ENCODE data around the gene SPOP.

Gene SPOP

DNA sequence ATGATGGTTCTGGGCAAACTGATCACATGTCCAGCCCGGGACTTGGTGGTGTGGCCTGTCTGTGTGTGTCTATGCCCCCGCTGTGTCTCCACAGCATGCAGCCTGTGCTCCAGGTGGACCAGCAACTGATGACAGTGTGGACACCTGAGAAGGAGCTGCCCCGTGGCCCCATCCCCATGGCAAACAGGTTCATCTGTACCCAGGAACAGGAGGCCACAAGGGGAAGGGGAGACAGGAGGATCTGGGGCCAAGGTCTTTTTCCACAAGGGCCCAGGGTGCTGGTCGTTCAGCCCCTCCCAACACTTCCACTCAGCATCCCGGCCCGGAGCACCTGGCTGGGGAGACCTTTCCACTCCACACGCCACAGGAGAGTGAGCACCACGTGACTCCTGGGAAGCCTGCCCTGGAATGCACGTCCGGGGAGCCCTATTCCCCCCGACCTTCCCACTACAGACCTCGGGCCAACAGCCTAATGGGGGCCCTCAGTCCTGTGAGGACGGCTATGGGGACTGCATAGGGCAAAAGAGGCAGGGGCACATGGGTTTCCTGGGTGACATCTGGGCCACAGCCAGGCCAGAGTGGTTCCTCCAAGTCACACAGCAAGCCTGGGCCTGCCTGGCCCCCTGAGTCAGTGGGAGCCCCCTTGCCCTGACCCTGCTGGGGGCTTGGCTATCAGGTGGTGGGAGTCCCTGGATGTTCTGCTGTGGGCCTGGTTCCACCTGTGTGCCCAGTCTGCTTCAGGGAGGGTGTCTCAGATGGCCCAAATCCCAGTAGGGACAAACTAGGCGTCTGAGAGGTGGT is 123.0 kb downstream of the SPOP start:
- Histone ChIP-seq H4K20me1 (ENCODE audit: insufficient read depth, low read length) (no peaks in the 10 kb centered on the region), H3K27me3 (ENCODE audit: insufficient read depth, low read length, poor library complexity) (no peaks in the 10 kb centered on the region), H3K4me2 (ENCODE audit: insufficient read depth, low read length) (no peak overlapping the region), H3K4me3 (ENCODE audit: low read depth in 1 of 2, low read length in 2 of 2) (no peak overlapping the region), H3K9ac (ENCODE audit: low read depth, low read length) (no peak overlapping the region), H3K27ac (ENCODE audit: low read length) (no peak overlapping the region), H3K36me3 (ENCODE audit: insufficient read depth, low read length) (no peaks in the 10 kb centered on the region), H3K79me2 (ENCODE audit: insufficient read depth, low read length) (no peaks in the 10 kb centered on the region), H3K9me3 (ENCODE audit: insufficient read depth, low read length, severe bottlenecking) (no peaks in the 10 kb centered on the region), H3K4me1 (ENCODE audit: insufficient read depth, low read length) (peaks cover 7% of the 10 kb centered on the region), H2AFZ (ENCODE audit: low read depth, low read length) (no peak overlapping the region)
- ATAC-seq (ENCODE audit: insufficient read depth, low read depth), result no peak
- TF ChIP-seq EZH2 (IDR thresholded peaks at IDR 0.05; ENCODE audit: borderline replicate concordance, low read depth, low read length, severe bottlenecking), result no peak
- TF ChIP-seq, protein P1, sequence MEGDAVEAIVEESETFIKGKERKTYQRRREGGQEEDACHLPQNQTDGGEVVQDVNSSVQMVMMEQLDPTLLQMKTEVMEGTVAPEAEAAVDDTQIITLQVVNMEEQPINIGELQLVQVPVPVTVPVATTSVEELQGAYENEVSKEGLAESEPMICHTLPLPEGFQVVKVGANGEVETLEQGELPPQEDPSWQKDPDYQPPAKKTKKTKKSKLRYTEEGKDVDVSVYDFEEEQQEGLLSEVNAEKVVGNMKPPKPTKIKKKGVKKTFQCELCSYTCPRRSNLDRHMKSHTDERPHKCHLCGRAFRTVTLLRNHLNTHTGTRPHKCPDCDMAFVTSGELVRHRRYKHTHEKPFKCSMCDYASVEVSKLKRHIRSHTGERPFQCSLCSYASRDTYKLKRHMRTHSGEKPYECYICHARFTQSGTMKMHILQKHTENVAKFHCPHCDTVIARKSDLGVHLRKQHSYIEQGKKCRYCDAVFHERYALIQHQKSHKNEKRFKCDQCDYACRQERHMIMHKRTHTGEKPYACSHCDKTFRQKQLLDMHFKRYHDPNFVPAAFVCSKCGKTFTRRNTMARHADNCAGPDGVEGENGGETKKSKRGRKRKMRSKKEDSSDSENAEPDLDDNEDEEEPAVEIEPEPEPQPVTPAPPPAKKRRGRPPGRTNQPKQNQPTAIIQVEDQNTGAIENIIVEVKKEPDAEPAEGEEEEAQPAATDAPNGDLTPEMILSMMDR (IDR thresholded peaks at IDR 0.05; ENCODE audit: borderline replicate concordance, extremely low read depth, low read length, poor library complexity, severe bottlenecking), result no peak
- no peak for DNase-seq

DNA sequence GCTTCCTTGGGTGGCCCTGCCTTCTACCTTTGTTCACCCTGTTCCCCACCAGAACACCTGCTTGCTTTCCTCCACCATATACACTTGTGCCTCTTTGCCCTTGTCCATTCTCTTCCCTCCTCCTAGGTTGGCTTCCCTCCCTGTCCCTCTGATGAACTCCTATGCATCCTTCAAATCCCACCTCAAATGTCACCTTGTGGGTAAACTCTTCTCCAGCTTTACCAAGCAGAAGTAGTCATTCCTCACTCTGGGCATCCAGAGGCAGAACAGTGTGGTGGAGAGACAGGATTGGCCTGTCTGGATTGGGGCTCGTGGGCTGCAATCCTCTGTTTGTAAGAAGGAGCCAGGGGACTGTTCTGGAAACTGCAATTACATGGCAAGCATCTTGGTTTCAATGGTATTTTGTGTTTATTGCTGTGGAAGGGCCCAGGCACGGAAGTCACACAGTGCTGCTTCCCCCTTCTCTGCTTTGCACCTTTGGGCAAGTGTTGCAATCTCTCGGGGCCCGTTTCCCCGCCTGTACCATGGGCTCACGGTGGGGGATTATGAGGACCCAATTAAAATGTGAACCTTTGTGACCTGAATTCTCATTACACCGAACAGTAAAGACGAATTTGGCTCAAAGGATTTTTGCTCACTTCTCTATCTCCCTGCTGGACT is 124.1 kb downstream of the SPOP start:
- H3K36me3 ChIP-seq (ENCODE audit: insufficient read depth, low read length), result no peaks in the 10 kb centered on the region
- H3K9ac ChIP-seq (ENCODE audit: low read depth, low read length), result no peak overlapping the region
- DNase-seq, result no peak
- no peaks in the 10 kb centered on the region for H3K27me3 ChIP-seq (ENCODE audit: insufficient read depth, low read length, poor library complexity)
- peaks cover 7% of the 10 kb centered on the region for H3K4me1 ChIP-seq (ENCODE audit: insufficient read depth, low read length)
- TF ChIP-seq, protein P1 (IDR thresholded peaks at IDR 0.05; ENCODE audit: borderline replicate concordance, extremely low read depth, low read length, poor library complexity, severe bottlenecking), result no peak
- TF ChIP-seq EZH2 (IDR thresholded peaks at IDR 0.05; ENCODE audit: borderline replicate concordance, low read depth, low read length, severe bottlenecking), result no peak
- no peaks in the 10 kb centered on the region for H3K9me3 ChIP-seq (ENCODE audit: insufficient read depth, low read length, severe bottlenecking)
- H3K27ac ChIP-seq (ENCODE audit: low read length), result no peak overlapping the region
- no peaks in the 10 kb centered on the region for H4K20me1 ChIP-seq (ENCODE audit: insufficient read depth, low read length)
- no peaks in the 10 kb centered on the region for H3K79me2 ChIP-seq (ENCODE audit: insufficient read depth, low read length)
- H2AFZ ChIP-seq (ENCODE audit: low read depth, low read length), result no peak overlapping the region
- H3K4me3 ChIP-seq (ENCODE audit: low read depth in 1 of 2, low read length in 2 of 2), result no peak overlapping the region
- ATAC-seq (ENCODE audit: insufficient read depth, low read depth), result no peak
- no peak overlapping the region for H3K4me2 ChIP-seq (ENCODE audit: insufficient read depth, low read length)

DNA sequence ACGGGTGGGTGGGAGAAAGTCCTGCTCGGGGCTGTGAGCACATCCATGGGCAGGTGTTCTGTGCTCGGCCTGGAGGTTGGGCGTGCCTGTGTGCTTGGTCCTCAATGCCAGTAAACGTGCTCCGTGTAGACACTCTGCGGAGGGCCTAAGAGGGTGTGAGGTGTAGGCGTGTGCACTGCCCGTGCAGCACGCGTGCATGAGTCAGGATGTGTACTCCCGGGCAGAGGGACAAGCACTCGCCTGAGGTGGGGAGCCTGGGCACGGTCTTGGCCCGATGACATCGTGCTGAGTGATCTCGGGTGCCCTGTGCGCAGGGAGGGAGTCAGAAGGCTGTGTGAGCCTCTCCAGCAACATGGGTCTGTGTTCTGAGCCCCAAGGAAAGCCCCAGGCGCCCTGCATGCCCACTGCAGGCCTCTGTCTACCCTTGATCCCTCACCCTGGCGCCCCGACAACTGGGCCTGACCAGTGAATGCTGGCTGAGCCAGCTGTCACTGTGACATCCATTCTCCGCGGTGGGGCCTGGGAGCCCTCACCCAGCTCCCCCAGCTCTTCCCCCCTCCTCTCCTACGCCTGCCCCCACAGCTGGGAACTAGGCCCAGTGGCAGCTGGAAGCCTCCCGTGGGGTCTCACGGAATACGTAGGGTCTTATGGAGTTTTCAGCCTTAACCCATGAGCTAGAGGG is 125.7 kb downstream of the SPOP start:
- TF ChIP-seq EZH2 (IDR thresholded peaks at IDR 0.05; ENCODE audit: borderline replicate concordance, low read depth, low read length, severe bottlenecking), result no peak
- TF ChIP-seq, protein P1 (IDR thresholded peaks at IDR 0.05; ENCODE audit: borderline replicate concordance, extremely low read depth, low read length, poor library complexity, severe bottlenecking), result no peak
- no peaks in the 10 kb centered on the region for H3K36me3 ChIP-seq (ENCODE audit: insufficient read depth, low read length)

More for the DNA sequence above, 125.7 kb downstream of the SPOP start:
- H3K27me3 ChIP-seq (ENCODE audit: insufficient read depth, low read length, poor library complexity), result no peaks in the 10 kb centered on the region
- peaks cover 7% of the 10 kb centered on the region for H3K4me1 ChIP-seq (ENCODE audit: insufficient read depth, low read length)
- no peak overlapping the region for H3K27ac ChIP-seq (ENCODE audit: low read length)
- no peaks in the 10 kb centered on the region for H3K79me2 ChIP-seq (ENCODE audit: insufficient read depth, low read length)
- no peak for ATAC-seq (ENCODE audit: insufficient read depth, low read depth)
- H3K4me3 ChIP-seq (ENCODE audit: low read depth in 1 of 2, low read length in 2 of 2), result no peak overlapping the region
- no peak overlapping the region for H3K4me2 ChIP-seq (ENCODE audit: insufficient read depth, low read length)
- no peak overlapping the region for H3K9ac ChIP-seq (ENCODE audit: low read depth, low read length)
- H4K20me1 ChIP-seq (ENCODE audit: insufficient read depth, low read length), result no peaks in the 10 kb centered on the region
- H2AFZ ChIP-seq (ENCODE audit: low read depth, low read length), result no peak overlapping the region
- DNase-seq, result no peak
- H3K9me3 ChIP-seq (ENCODE audit: insufficient read depth, low read length, severe bottlenecking), result no peaks in the 10 kb centered on the region
